Right lobe of liver (tissue), 4 donors: Measurements from ENCODE around the gene VMP1.

Experiments
- CTCF ChIP-seq, 4 donors: fragments of 200-600 bp in 3 of 4; fragments of 450-650 bp in 1 of 4; IDR thresholded peaks; one replicate each; pipeline versions ENCODE4 v1.5.1 to v1.8.0; 2016 to 2022; ENCODE audit warnings: antibody characterized with exemption in 4 of 4, mild to moderate bottlenecking in 2 of 4
- POLR2A ChIP-seq: fragments of 450-650 bp; IDR thresholded peaks from one replicate; pipeline ENCODE4 v1.6.1; 2017; ENCODE audit warnings: antibody characterized with exemption, mild to moderate bottlenecking
- donor health status: DM: no; HTN: no; CAD: no.
- donor health status: DM: no; HTN: no; CAD: no.
- donor health status: DM: no; HTN: yes; CAD: no.

GRCh38 chr17:59676716-59677115, 30.7 kb upstream of the VMP1 start:
- TF ChIP-seq CTCF (IDR thresholded peaks at IDR 0.05) (no peak), POLR2A (no peak)
